Heart left ventricle (tissue), 16 donors: Measurements from ENCODE around the gene EPB41. TPM values are rescaled to one million over a fixed set of nuclear protein-coding genes. Genes with fewer than 3 reads are reported as not detected.

Source experiments
- ATAC-seq, 4 donors: fragments of 200-7000 bp; cut with Tn5 transposase; one replicate each; pipeline ENCODE4 v1.9.1; 2020 to 2022; ENCODE audit warnings: moderate library complexity in 4 of 4, mild to moderate bottlenecking in 3 of 4, moderate number of reproducible peaks in 1 of 4
- DNase-seq, 5 donors: peaks; one replicate each; pipeline ENCODE4 v3.0.0-alpha.2; 2020
- H3K27ac ChIP-seq, 12 donors: fragments of 200-600 bp; sonication (generic) in 4 of 12; one replicate each; pipeline versions ENCODE4 v1.5.0 to v1.8.0; 2016 to 2022; ENCODE audit warnings: mild to moderate bottlenecking in 2 of 12
- H3K27me3 ChIP-seq, 9 donors: fragments of 200-600 bp; sonication (generic) in 2 of 9; one replicate each; pipeline versions ENCODE4 v1.5.1 to v1.8.0; 2016 to 2022; ENCODE audit warnings: mild to moderate bottlenecking in 3 of 9
- H3K36me3 ChIP-seq, 9 donors: fragments of 200-600 bp; sonication (generic) in 2 of 9; one replicate each; pipeline versions ENCODE4 v1.5.0 to v1.8.0; 2018 to 2022; ENCODE audit warnings: mild to moderate bottlenecking in 2 of 9
- H3K4me1 ChIP-seq, 12 donors: fragments of 200-600 bp; sonication (generic) in 4 of 12; one replicate each; pipeline versions ENCODE4 v1.5.0 to v1.8.0; 2016 to 2022; ENCODE audit warnings: mild to moderate bottlenecking in 3 of 12
- H3K4me3 ChIP-seq, 12 donors: fragments of 200-600 bp; sonication (generic) in 4 of 12; one replicate each; pipeline versions ENCODE4 v1.5.0 to v1.8.0; 2017 to 2022; ENCODE audit warnings: mild to moderate bottlenecking in 9 of 12, moderate library complexity in 4 of 12
- H3K9me3 ChIP-seq, 12 donors: fragments of 200-600 bp; sonication (generic) in 4 of 12; one replicate each; pipeline versions ENCODE4 v1.5.0 to v1.8.0; 2016 to 2022; ENCODE audit warnings: mild to moderate bottlenecking in 1 of 12
- CTCF ChIP-seq, 12 donors: fragments of 200-600 bp; sonication (generic) in 4 of 12; IDR thresholded peaks; one replicate each; pipeline versions ENCODE4 v1.5.0 to v1.8.0; 2018 to 2022; ENCODE audit warnings: antibody characterized with exemption in 12 of 12, mild to moderate bottlenecking in 5 of 12
- POLR2A ChIP-seq, 2 donors: fragments of 450-650 bp; IDR thresholded peaks; one replicate each; pipeline ENCODE4 v1.6.1; 2017; ENCODE audit warnings: antibody characterized with exemption in 2 of 2, mild to moderate bottlenecking in 2 of 2, moderate library complexity in 2 of 2
- WGBS, 4 donors: extraction: QIAGEN DNeasy Blood & Tissue Kit in 2 of 4; methylation state at CpG; one replicate each; pipeline versions ENCODE4 v1.1.5 to v1.1.7; 2013 to 2018; 5-methylcytosine and 5-hydroxymethylcytosine counted together
- intact Hi-C, 10 donors: fragments of 100-400 bp; cut with DNase I; formaldehyde crosslinking; loops; one replicate each; pipeline versions ENCODE4 v1.11.1 to v1.14.2; 2022
- polyA plus RNA-seq, 2 donors: library from polyadenylated mRNA; stranded (reverse); fragments of 200-250 nt; gene quantifications; one replicate each; pipeline ENCODE4 v1.2.3, GENCODE V29; 2013
- total RNA-seq, 9 donors: library from RNA; depleted of rRNA in 2 of 9; stranded (reverse); fragments of >200 nt in 2 of 9; fragmentation: NEBNext Ultra II Directional in 3 of 9; extraction: Animal tissue kit (Norgen Biotek cat#: 25700) in 3 of 9; gene quantifications; one replicate each; pipeline versions ENCODE4 v1.1.0 to v1.2.4, GENCODE V29; 2016 to 2023
- donor health status: ischemic (EF 13 %, LVEDD 7.1; RV severe dilation, severe dysfunction).
- donor health status: healthy with polysubstance abuse.
- donor health status: DM: no; HTN: yes; CAD: no.
- donor health status: DM: no; HTN: no; CAD: no.
- donor health status: ischemic (EF 25% LVEDD 6.9; RV normal size, moderate dysfunction).
- donor health status: ischemic (EF 25% LVEDD 5.7; RV mildly dilated, moderate dysfunction).
- donor health status: healthy.
- donor health status: DM: yes; HTN: yes; CAD: no.
- donor health status: ischemic (EF 35%, LVEDD 5.7; RV mildly dilated, moderate dysfunction).
- donor health status: nonischemic (EF 11% LVEDD 7.7; RV severe dilation, severe dysfunction).
- donor health status: DM: yes; HTN: yes; CAD: no.
- donor health status: PGD.
- donor health status: ischemic (EF 29% LVEDD 5.4; RV normal size, mild dysfunction).
- donor health status: nonischemic (EF 23%, LVEDD 6.1; RV moderate dilation, normal function).

The EPB41 gene
- total and polyA plus RNA-seq, 11 donors = 7.8 to 34.4 (median 20.1) TPM

DNA sequence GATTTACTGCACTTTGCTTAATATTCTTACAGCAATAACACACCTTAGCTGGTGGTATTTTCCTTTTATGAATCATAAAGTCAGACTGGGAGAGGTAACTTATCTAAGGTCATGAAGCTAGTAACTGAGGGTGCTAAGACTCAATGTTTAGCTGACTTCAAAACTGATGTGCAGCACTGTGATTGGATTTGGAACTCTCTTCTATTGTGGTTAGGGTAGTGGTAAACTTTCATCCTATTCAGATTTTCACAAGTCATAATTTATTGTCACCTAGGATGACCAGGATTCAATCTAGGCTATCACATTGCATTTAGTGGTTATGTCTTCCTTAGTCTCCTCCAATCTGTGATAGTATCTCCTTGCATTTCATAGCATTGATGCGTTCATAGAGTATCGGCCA, 18.9 kb downstream of the EPB41 start:
- Histone ChIP-seq H3K36me3 (no peaks in the 10 kb centered on the region), H3K27me3 (no peaks in the 10 kb centered on the region), H3K4me1 (peaks cover 0 to 8% (median 5%) of the 10 kb centered on the region in 12 donors), H3K27ac (no peak overlapping the region), H3K4me3 (no peak overlapping the region), H3K9me3 (no peaks in the 10 kb centered on the region)
- no peak for ATAC-seq
- DNase-seq = no peak
- no peak for TF ChIP-seq POLR2A (IDR thresholded peaks at IDR 0.05)
- TF ChIP-seq CTCF (IDR thresholded peaks at IDR 0.05) = no peak
- intact Hi-C loops = no loop called here
- 87 to 100% (median 95%) methylated on average over 2 of the region's 2 CpGs for WGBS, 4 donors

DNA sequence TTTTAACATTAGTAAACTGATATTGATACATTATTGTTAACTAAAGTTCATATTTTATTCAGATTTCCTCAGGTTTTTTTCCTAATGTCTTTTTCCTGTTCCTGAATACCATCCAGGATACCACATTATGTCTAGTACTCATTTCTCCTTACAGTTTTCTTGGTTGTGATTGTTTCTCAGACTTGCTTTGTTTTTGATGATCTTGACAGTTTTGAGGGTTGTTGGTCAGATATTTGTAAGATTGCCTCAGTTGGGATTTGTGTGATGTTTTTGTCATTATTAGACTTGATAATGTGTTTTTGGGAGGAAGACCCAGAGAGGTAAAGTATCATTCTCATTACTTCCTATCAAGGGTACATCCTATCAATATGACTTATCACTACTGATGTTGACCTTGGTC, 19.5 kb downstream of the EPB41 start:
- no peaks in the 10 kb centered on the region for H3K9me3 ChIP-seq
- ATAC-seq = no peak
- peaks cover 0 to 2% (median 0%) of the 10 kb centered on the region in 12 donors for H3K4me1 ChIP-seq
- H3K27ac ChIP-seq = no peak overlapping the region
- H3K4me3 ChIP-seq = no peak overlapping the region
- intact Hi-C loops = no loop called here
- H3K27me3 ChIP-seq = no peaks in the 10 kb centered on the region
- DNase-seq = no peak
- H3K36me3 ChIP-seq = no peaks in the 10 kb centered on the region
- TF ChIP-seq CTCF (IDR thresholded peaks at IDR 0.05) (no peak), POLR2A (IDR thresholded peaks at IDR 0.05) (no peak)

GRCh38 chr1:28934676-28935075, 20.3 kb downstream of the EPB41 start:
- no peaks in the 10 kb centered on the region for H3K27me3 ChIP-seq
- ATAC-seq (no peak), DNase-seq (no peak)
- H3K4me3 ChIP-seq = no peak overlapping the region
- TF ChIP-seq POLR2A (IDR thresholded peaks at IDR 0.05) = no peak
- no peak for TF ChIP-seq CTCF (IDR thresholded peaks at IDR 0.05)
- no peak overlapping the region for H3K27ac ChIP-seq
- H3K9me3 ChIP-seq = no peaks in the 10 kb centered on the region
- intact Hi-C loops = loop anchor here in 1 of 10 donors (5.0 kb wide), 1 partner anchor 38 kb away; no protein-coding TSS in a partner anchor
- no peaks in the 10 kb centered on the region for H3K36me3 ChIP-seq
- peaks cover 0 to 3% (median 0%) of the 10 kb centered on the region in 12 donors for H3K4me1 ChIP-seq
- WGBS, 4 donors = 94 to 99% (median 97%) methylated on average over 5 of the region's 5 CpGs

DNA sequence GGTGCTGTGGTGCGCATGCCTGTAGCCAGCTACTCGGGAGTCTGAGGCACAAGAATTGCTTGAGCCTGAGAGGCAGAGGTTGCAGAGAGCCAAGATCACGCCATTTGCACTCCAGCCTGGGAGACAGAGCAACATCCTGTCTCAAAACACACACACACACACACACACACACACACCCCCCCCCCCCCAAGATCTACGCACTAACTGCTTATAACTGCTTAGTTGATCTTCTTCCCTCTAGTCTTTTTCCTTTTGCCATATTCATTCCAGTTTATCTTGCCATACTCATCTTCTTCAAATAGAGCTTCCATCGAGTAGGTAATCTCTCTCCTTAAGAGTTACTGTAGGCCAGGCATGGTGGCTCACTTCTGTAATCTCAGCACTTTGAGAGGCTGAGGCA, 20.9 kb downstream of the EPB41 start:
- ATAC-seq = no peak

More for the DNA sequence above, 20.9 kb downstream of the EPB41 start:
- H3K4me1 ChIP-seq = peaks cover 0 to 3% (median 0%) of the 10 kb centered on the region in 12 donors
- intact Hi-C loops = loop anchor here in 1 of 10 donors (5.0 kb wide), 1 partner anchor 37 kb away; no protein-coding TSS in a partner anchor
- DNase-seq = no peak
- H3K4me3 ChIP-seq = no peak overlapping the region
- H3K36me3 ChIP-seq = no peaks in the 10 kb centered on the region
- TF ChIP-seq POLR2A (IDR thresholded peaks at IDR 0.05) (no peak), CTCF (IDR thresholded peaks at IDR 0.05) (no peak)
- 83 to 93% (median 87%) methylated on average over 5 of the region's 5 CpGs for WGBS, 4 donors
- no peak overlapping the region for H3K27ac ChIP-seq
- H3K9me3 ChIP-seq = no peaks in the 10 kb centered on the region
- H3K27me3 ChIP-seq = no peaks in the 10 kb centered on the region
